IPS DF 19.7 (cell line): ENCODE results near the gene TERT.

ENCODE experiments used
- DNase-seq: peaks from one replicate; pipeline ENCODE4 v3.0.0-alpha.2; 2013; ENCODE audit warnings: low read depth, low spot score

The TERT gene

DNA sequence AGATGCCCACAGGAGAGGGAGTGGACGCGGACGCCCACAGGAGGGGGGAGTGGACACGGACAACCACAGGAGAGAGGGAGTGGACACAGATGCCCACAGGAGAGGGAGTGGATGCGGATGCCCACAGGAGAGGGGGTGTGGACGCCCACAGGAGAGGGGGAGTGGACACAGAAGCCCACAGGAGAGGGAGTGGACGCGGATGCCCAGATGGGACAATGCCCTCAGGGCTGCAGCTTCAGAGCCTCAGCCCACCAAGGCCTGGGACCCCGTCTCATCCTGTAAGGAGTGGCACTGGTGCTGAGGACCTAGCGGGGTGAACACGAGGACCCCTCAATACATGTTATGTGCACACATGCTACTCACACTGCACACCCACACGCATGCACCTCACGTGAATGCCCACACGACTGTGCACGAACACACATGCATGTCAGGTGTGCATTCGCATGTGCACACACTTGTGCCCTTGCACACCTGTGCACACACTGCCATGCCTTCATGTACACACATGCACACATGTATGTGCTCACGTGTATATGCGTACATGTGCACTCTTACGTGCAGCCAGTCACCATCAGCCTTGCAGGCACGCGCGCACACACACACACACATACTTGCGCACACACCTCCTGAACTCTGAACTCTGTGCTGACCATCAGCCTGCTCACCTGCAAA lies 34.9 kb downstream of the TERT start:
- DNase-seq, result no peak

GRCh38 chr5:1257841-1258240 lies 37.0 kb downstream of the TERT start:
- DNase-seq, result no peak

DNA sequence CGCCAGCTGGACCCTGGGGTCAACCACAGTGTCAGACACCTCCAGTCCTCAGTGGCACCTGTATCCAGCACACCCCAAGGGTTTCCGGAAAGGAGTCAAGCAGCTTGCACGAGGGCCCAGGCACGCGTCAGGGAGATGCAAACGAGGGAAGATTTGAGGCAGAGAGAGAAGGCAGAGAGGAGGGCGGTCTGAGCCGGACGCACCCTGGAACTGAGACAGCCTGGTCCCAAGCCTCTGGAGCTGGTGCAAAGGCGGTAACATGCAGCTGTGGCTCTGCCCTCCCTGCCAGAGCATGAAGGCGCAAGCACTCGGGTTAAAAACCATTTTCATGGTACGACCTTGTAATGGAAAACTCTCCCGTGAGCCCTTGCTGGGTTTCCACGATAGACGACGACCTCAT lies 37.5 kb downstream of the TERT start:
- no peak for DNase-seq

GRCh38 chr5:1256776-1257175 lies 38.1 kb downstream of the TERT start:
- DNase-seq, result no peak

DNA sequence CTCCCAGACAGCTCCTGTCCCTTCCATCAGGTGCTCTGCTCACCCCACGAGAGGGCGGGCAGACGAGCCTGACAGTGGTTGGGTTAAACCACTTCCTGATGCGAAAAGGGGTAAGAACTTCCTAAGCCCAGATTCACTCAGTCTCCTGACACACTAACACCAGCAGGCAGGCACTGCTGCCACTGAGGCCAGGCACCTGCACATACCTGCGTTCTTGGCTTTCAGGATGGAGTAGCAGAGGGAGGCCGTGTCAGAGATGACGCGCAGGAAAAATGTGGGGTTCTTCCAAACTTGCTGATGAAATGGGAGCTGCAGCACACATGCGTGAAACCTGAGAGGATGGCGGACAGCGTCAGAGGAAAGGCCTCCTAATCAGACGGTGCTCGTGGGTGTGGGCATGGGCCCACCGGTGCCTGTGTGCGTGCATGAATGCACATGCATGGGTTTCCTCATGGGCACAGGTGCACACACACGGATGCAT lies 39.7 kb downstream of the TERT start:
- no peak for DNase-seq

DNA sequence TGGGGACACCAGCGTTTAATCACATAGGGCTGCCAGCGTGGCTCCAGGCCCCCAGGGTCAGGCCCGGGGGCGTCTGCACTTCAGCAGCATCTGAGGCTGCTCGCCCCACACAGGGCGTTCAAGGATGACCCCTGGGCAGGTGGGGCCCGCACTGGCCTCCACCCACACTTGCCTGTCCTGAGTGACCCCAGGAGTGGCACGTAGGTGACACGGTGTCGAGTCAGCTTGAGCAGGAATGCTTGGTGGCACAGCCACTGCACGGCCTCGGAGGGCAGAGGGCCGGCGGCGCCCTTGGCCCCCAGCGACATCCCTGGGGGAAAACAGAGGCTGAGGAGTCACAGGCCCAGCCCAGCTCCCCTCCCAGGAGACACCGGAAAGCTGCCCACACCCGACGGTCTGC lies 40.7 kb downstream of the TERT start:
- no peak for DNase-seq

DNA sequence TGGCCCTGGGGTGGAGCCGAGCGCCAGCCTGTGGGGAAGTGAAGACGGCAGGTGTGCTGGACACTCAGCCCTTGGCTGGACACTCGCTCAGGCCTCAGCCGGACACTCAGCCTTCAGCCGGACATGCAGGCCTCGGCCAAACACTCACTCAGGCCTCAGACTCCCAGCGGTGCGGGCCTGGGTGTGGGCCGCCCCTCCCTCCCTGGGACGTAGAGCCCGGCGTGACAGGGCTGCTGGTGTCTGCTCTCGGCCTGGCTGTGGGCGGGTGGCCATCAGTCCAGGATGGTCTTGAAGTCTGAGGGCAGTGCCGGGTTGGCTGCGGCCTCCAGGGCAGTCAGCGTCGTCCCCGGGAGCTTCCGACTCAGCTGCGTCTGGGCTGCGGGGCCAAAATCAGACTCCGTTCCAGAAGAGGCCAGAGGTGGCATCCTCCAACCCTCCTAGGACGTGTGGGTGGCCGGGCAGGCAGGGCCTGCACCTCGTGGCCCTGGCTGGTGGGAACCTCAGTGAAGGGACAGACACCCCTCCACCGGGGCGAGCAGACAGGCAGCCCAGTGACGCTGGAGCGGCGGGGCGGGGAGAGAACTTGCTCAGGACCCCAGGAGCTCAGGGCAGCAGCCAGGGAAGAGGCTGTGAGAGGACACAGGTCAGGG lies 41.3 kb downstream of the TERT start:
- DNase-seq, result no peak

DNA sequence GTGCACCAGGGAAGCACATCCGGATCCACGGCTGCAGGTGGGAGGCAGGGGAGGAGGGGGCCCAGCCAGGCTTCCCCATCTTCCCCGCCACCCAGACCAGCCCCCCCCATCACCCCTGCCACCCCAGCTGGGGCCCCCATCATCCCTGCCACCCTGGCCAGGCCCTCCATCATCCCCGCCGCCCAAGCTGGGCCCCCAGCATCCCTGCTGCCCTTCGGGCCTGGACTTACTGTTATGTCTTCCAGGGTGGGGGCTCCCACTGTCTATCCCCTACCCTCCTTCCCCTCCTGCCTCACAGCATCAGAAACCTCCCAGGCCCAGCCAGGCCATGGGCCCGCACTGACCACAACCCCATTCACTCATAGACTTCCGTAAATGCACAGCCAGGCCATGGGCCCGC lies 42.2 kb downstream of the TERT start:
- no peak for DNase-seq

DNA sequence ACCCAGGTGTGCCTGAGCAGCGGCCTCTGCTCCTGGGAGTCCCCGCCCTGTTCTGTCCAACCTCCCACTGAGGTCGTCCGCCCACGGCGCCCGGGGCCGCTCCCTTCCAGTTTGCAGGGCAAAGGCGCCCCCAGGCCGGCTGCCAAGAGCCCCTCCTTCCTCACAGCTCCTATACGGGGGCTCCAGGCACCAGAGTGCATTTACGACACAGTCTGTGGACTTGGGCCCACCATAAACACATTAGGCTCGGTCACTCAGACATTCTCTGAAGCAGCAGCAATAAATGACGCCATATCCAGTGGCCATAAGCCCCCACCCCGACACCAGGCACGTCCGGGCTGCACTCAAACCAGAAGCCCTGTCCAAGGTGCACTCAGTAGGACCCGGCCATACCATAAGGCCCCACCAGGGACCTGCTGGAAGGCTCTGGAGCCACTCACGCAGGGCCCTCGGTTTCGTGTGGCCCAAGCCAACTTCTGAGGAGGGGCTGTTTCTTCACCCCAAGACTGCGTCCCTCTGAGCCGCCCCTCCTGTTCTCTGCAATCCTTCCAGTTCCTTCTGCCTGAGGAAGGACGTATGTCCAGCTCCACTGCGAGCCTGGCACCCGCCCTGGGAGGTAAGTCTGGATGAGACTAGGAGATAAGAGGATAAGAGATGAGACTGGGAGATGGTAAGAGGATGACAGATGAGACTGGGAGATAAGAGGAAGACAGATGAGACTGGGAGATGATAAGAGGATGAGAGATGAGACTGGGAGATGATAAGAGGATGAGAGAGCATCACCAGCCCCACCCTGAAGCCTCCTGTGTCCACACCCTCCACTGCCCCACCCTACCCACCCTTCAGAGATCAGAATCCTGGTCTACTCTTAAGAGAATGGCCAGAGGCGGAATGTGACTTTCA lies 42.9 kb downstream of the TERT start:
- DNase-seq, result no peak

DNA sequence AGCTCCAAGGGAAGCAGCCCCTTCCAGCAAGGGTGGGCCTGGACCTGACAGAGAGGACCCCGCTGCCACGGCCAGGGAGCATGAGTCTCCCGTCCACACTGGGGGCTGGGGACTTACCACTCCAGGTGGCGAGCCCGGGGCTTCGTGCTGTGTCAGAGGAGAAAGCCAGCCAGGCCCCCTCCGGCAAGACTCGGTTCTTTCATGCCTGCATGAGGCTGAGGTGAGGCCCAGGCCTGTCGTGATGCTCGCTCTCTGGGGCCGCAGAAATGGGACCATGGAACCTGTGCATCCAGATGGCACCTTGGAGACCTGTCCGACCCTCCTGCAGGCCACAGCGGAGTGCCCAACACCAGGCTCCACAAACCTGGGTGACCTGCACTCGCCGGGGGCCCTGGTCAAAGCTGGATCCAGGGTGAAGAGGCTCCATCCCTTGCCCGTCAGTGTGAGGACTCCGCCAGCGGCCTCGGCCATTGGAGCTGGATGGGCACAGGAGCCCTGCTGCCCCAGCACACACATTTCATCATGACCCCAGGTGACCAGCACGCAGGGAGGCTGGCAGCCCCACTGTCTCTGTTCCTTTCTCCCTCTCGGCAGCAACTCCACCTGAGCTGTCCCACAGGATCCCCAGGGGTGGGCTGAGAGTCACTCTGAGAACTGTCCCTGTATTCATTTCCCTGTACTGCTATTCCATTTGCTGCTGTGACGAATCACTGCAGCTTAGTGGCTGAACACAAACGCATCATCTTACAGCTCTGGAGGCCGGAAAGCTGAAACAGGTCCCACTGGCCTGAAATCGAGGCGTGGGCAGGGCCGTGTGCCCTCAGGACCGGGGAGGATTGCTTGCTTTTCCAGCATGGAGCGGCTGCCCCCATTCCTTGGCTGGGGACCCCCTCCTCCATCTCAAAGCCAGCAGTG lies 45.2 kb downstream of the TERT start:
- DNase-seq, result no peak

- no peak for DNase-seq
Measured at GRCh38 chr5:1247811-1248210, 47.1 kb downstream of the TERT start.

DNA sequence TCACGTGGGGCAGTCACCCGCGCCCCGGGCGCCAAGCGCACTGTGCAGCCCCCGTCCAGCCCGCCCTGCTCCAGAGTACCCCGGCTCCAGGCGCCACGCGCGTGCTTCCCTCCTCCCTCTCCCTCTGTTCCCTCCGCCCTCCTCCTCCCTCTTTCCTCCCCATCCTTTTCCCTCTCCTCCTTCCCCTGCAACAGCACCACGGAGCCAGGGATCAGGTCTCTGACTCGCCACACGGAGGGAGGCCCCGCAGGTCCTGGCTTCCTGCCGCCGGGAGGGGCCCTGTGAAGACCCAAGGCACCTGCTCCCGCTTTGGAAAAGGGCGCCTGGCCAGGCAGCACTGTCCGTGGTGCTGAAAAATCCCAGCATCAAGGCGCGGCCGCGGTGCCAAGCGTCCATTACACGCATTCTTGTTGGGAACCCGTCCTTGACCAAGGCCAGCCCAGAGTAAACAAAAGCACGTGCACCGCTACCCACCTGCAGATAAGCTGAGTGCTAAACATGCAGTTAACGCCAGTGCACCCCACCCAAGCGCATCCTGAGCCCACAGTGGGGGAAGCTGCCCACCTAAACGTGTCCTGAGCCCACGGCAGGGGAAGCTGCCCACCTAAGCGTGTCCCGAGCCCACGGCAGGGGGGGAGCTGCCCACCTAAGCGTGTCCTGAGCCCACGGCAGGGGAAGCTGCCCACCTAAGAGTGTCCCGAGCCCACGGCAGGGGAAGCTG lies 48.0 kb downstream of the TERT start:
- DNase-seq, result peak; percentile 50

DNA sequence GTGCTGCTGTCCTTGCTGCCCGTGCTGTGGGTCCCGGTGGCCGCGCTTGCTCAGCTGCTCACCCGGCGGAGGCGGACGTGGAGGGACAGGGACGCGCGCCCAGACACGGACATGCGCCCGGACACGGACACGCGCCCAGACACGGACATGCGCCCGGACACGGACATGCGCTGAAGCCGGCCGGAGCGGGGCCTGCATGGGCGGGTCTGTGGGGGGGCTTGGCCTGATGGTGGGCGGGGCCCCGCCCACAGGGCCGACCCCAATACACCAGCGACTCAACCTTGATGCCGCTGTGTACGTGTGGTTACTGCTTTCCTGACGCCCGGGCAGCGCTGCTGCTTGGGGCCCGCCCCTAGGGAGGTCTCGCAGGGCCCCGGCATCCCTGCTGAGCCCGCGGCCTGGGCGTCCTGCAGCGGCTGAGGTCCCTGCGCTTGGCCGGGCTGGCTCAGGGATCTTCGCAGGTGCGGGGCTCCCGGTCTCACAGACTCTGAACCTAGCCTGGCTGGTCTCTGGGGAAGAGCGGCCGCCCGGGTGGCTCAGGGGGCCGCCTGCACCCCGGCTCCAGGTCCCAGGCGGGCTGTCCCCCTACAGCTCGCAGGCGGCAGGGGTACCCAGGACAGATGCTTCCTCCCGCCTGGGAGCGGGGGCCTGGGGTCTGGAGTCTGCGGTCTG lies 48.8 kb downstream of the TERT start:
- no peak for DNase-seq

- no peak for DNase-seq
Measured at GRCh38 chr5:1244976-1245375, 49.9 kb downstream of the TERT start.

GRCh38 chr5:1244255-1244654 lies 50.6 kb downstream of the TERT start:
- no peak for DNase-seq

DNA sequence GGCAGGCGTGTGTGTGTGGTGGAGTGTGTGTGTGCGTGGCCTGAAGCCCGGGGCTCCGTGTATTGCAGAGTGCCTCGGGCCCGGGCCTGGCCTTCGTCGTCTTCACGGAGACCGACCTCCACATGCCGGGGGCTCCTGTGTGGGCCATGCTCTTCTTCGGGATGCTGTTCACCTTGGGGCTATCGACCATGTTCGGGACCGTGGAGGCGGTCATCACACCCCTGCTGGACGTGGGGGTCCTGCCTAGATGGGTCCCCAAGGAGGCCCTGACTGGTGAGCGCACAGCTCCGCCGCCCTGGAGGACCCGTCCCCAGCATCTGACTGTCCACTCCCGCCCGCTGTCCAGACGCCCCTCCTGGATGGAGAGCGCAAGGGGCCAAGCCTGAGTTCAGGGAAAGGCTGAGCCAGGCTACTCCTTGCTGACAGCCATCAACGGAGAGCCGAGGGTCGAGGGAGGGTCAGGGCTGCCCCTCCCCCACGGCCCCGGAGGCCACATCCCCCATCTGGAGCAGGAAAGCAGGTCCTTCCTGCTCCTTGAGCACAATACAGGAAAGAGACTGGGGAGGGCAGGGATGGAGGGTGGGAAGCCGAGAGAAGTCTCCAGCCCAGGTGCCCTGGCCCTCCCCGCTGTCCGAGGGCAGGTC lies 51.3 kb downstream of the TERT start:
- no peak for DNase-seq

DNA sequence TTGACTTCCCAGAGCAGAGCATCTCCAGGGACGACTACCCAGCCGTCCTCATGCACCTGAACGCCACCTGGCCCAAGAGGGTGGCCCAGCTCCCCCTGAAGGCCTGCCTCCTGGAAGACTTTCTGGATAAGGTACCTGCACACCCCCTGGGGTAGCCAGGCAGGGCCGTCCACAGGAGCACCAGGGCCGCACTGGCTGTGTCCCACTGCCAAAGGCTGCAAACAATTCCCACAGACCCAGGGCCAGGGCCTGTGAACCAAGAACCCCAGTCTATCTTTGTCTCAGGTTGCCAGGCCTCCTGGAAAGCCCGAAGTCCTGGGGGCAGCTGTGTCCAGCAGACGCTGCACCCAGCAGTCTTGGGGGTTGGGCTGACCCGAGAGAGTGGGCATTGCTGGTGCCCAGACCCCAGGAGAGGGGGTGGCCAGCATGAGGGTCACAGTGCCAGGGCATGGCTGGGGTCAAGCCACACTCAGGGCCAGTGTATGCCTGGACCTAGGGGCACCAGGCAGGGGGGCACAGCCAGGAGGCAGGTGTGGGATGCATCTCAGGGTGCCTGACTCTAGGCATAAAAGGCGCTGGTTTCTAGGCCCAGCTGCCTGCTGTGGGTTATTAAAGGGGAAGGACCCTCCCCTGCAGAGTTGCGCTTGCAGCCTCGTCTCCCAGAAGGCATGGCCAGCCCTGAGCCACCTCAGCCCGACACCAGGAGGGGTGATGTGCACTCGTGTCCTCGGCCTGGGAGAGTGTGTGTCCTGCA lies 52.0 kb downstream of the TERT start:
- DNase-seq, result no peak

- no peak for DNase-seq
Measured at GRCh38 chr5:1241509-1242080, 53.3 kb downstream of the TERT start.
